GM13976 (cell line): ENCODE results near the gene BRICD5.
"Not testable (repeated sequence)": the region's sequence is repeated elsewhere in the genome, so short reads cannot be mapped to it uniquely, and the experiment has no call there.

ENCODE experiments used
- DNase-seq: peaks from one replicate; pipeline ENCODE4 v3.0.0; 2012; ENCODE audit warnings: low spot score
- in situ Hi-C: fragments of 300-500 bp; cut with MboI; formaldehyde crosslinking; loops from one replicate; pipeline ENCODE4 v1.12.0; 2022; ENCODE audit warnings: low sequenced_read_pairs, mixed read lengths, inconsistent platforms; ENCODE audit not compliant: unreplicated experiment
- TF ChIP-seq, protein P1 (sequence below): IDR thresholded peaks from 2 replicates; pipeline ENCODE4 v1.5.1; 2012; ENCODE audit warnings: borderline replicate concordance, mild to moderate bottlenecking; ENCODE audit not compliant: insufficient read depth; ENCODE audit errors: extremely low read depth, missing control alignments, control extremely low read depth

BRICD5 gene

DNA sequence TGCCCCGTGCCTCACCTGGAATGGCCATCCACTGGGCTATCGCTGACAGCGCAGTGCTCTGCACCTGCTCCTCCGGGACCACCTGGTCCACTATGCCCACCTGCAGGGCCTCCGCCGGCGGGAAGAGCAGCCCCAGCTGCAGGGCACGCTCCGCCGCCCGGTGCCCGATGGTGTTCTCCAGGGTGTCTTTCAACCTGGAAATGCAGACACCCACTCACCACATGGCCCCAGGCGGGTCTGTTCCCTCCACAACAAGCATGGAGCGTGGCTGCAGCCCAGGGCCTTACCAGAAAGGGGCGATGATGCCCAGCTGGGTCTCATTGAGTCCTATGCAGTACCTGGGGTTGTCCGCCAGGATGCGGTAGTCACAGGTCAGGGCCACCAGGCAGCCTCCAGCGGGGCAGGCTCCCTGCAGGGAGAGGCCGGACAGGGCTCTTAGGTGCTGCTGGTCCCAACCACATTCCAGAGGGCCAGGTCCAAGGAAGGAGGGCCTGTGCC is 32.4 kb upstream of the BRICD5 start:
- TF ChIP-seq, protein P1, sequence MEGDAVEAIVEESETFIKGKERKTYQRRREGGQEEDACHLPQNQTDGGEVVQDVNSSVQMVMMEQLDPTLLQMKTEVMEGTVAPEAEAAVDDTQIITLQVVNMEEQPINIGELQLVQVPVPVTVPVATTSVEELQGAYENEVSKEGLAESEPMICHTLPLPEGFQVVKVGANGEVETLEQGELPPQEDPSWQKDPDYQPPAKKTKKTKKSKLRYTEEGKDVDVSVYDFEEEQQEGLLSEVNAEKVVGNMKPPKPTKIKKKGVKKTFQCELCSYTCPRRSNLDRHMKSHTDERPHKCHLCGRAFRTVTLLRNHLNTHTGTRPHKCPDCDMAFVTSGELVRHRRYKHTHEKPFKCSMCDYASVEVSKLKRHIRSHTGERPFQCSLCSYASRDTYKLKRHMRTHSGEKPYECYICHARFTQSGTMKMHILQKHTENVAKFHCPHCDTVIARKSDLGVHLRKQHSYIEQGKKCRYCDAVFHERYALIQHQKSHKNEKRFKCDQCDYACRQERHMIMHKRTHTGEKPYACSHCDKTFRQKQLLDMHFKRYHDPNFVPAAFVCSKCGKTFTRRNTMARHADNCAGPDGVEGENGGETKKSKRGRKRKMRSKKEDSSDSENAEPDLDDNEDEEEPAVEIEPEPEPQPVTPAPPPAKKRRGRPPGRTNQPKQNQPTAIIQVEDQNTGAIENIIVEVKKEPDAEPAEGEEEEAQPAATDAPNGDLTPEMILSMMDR = no peak
- DNase-seq = no peak
- in situ Hi-C loops = no loop called here

DNA sequence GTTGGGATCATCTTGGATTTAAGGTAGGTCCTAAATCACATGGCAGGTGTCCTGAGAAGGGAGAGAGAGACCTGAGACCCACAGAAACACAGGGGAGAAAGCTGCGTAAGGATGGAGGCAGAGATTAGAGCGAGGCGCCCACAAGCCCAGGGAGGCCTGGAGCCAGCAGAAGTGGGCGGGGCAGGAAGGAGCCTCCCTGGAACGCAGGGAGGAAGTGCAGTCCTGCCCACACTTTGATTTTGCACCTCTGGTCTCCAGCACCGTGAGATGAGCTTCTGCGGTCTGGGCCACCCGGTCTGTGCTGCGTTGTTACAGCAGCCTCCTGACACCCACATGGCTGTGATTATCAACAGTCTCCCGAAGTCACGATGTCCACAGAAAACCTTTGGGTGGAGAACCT is 31.9 kb upstream of the BRICD5 start:
- in situ Hi-C loops = no loop called here
- DNase-seq = no peak
- TF ChIP-seq, protein P1 = no peak

DNA sequence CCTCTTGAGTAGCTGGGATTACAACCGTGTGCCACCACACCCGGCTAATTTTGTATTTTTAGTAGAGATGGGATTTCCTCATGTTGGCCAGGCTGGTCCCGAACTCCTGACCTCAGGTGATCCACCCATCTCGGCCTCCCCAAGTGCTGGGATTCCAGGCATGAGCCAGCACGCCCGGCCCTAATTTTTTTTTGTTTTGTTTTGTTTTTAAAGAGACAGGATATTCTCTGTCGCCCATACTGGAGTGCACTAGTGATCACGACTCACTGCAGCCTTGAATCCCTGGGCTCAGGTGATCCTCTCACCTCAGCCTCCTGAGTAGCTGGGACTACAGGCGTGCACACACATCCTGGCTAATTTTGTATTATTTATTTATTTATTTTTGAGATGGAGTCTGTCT is 29.7 kb upstream of the BRICD5 start:
- in situ Hi-C loops, DNase-seq: not testable (repeated sequence)

DNA sequence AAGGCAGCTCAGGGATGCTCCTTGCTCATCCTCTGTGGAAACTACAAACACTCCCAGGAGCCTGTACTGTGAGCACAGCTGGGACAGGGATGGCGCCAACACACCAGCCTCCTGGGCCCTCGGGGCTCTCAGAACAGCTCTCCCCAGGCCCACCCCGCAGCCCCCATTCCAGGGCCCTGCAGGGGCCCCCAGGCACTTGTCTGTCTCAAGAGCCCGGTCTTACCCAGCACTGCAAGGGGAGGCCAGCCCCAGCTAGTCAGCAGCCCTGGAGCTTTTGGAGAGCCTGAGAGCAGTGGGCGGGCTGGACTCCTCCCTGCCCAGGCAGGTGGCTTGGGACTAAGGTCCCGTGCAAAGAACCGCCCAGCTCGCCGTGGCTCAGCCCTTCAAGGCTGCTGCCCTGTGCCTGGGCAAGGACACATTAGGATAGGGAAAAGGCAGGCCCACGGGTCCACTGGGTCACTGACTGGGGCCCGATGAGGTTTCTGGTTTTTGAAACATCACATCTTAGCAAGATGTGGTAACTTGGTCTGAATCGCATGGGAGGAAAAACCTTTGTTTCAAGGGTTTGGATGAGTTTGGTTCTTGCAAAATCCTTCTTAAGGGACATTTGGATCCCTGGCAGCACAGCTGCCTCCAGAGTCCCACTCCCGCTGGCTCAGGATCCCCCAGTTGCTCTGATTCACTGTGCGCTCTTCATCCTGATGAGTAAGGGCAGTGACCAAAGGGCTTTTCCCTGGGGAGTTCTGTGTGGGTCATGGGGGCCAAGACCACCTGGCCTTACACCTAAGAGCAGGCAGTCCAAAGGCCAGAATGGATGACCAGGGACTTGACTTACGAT is 28.4 kb upstream of the BRICD5 start:
- in situ Hi-C loops = no loop called here

DNA sequence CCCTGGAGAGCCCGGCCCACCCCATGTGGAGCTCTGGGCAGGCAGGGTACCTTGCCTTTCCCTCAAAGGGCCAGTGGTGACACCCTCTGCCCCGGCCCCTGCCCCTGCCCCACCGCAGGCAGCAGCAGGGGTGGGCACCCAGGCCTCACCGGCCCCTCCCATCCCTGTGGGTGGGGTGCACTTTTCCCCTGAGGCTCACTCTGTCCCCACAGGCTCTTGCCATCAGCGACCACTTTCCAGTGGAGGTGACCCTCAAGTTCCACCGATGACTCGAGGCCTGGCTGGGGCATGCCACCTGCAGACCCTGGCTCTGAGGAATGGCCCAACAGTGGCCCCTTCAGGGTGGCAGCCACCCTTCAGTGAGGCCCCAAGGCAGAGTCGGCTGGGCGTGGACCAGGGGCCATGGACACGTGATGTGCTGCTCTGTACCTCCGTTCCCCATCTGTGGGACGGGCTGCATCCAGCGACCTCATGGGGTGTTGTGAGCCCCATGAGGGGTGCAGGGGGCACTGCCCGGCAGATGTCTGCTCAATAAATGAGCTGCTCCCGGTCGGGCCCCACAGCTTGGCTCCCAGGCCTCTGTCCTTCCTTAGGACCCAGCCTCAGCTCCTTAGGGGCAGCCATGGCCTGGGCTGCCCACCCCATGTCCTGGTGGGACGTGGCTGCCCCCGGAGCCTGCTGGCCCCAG is 27.6 kb upstream of the BRICD5 start:
- in situ Hi-C loops = no loop called here
- DNase-seq = no peak
- TF ChIP-seq, protein P1 = no peak

More for the DNA sequence above, 28.4 kb upstream of the BRICD5 start:
- TF ChIP-seq, protein P1 = no peak
- no peak for DNase-seq

DNA sequence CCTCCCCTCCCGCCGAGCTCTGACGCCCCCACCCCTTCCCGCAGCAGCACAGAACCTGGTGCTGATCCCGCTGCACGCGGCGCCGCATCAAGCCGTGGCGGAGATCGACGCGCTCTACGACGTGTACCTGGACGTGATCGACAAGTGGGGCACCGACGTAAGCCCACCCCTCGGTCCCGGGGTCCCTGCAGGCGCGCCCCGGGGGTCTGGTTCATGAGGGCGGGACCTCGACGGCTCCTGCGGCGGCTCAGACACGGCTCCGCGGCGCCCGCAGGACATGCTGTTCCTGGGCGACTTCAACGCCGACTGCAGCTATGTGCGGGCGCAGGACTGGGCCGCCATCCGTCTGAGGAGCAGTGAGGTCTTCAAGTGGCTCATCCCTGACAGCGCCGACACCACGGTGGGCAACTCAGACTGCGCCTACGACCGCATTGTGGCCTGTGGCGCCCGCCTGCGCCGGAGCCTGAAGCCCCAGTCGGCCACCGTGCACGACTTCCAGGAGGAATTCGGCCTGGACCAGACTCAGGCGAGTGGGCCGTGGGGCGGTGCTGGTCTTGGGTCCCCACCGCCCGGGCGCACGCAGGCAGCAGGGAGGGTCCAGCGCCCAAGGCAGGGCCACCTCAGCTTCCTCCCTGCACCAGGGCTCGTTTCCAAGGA is 27.0 kb upstream of the BRICD5 start:
- in situ Hi-C loops = no loop called here
- TF ChIP-seq, protein P1 = no peak
- DNase-seq = no peak

DNA sequence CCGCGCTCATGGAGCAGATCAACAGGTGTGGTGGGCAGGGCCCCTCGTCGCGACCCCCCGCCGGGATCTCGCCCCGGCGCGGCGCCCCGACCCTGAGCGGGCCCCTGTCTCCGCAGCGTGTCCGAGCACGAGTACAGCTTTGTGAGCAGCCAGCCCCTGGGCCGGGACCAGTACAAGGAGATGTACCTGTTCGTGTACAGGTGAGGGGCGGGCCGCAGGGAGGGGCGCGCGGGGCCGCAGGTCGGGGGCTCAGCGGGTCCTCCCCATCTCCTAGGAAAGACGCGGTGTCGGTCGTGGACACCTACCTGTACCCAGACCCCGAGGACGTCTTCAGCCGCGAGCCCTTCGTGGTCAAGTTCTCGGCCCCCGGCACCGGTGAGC is 26.4 kb upstream of the BRICD5 start:
- in situ Hi-C loops = no loop called here

More for the DNA sequence above, 26.4 kb upstream of the BRICD5 start:
- TF ChIP-seq, protein P1 = no peak
- no peak for DNase-seq
